ENCODE results near the gene PAFAH1B2. TPM values are rescaled to one million over a fixed set of nuclear protein-coding genes. Genes with fewer than 3 reads are reported as not detected.

PAFAH1B2 gene
- total and polyA plus RNA-seq, 2 experiments from 2014 or later = 87.5 to 148 TPM

DNA sequence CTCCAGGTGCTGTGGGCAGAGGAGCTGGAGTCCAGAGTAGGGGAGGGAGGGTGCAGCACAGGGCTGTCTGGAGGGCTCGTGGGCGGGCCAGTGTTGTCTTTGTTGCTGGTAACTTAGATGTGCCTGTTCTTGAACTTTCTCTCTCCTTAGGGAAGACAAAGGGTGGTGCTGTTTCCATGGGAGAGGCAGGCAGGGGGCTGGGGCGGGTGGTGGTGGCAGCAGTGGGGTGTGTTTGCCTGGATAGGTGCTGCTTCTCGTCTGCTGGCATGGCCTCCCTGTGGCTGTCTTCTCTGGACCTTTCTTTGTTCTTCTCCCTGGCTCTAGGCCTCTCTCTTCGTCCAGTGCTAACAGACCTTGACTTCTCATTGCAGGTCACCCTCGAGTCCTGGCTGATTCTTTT lies 42.9 kb downstream of the PAFAH1B2 start:
- Histone ChIP-seq H4K20me1 (replicated peaks; ENCODE audit: insufficient read depth) (no peaks in the 10 kb centered on the region), H3K27me3 (ENCODE audit: insufficient read depth) (no peaks in the 10 kb centered on the region), H2AFZ (no peak overlapping the region), H3K36me3 (ENCODE audit: insufficient read depth) (no peaks in the 10 kb centered on the region), H3K9me2 (ENCODE audit: insufficient read depth) (no peaks in the 10 kb centered on the region), H3K27ac (ENCODE audit: low read depth) (no peak overlapping the region), H3K4me3 (no peak overlapping the region), H3F3A (replicated peaks; ENCODE audit: low read depth) (no peaks in the 10 kb centered on the region), H3K79me2 (replicated peaks; ENCODE audit: insufficient read depth) (no peaks in the 10 kb centered on the region), H3K4me1 (ENCODE audit: insufficient read depth) (no peaks in the 10 kb centered on the region), H3K4me2 (no peak overlapping the region)
- DNase-seq (ENCODE audit: low spot score) (no peak), ATAC-seq (no peak)
- Mint-ChIP-seq H3K27me3 (ENCODE audit: insufficient read depth, low read depth, poor library complexity) (peaks cover 10% of the 10 kb centered on the region), H3K4me1 (no peaks in the 10 kb centered on the region; the same call in 2 of the 3 replicates), H3K27ac (peak overlapping the region; percentile 66; the same call in 1 of the 2 replicates), H3K36me3 (ENCODE audit: low read depth) (peaks cover 4% of the 10 kb centered on the region; the same call in 2 of the 3 replicates), H3K9me3 (no peaks in the 10 kb centered on the region), H3K4me3 (no peak overlapping the region)
- TF ChIP-seq STAT1 (IDR thresholded peaks at IDR 0.05; ENCODE audit: unreplicated experiment) (no peak), CREB1 (CRISPR knock-in tag; IDR thresholded peaks at IDR 0.05; ENCODE audit: low read depth) (no peak), EZH2phosphoT487 (IDR thresholded peaks at IDR 0.05; ENCODE audit: unreplicated experiment) (no peak), NANOG (IDR thresholded peaks at IDR 0.05; ENCODE audit: borderline replicate concordance) (no peak)
- TF ChIP-seq, protein P1, sequence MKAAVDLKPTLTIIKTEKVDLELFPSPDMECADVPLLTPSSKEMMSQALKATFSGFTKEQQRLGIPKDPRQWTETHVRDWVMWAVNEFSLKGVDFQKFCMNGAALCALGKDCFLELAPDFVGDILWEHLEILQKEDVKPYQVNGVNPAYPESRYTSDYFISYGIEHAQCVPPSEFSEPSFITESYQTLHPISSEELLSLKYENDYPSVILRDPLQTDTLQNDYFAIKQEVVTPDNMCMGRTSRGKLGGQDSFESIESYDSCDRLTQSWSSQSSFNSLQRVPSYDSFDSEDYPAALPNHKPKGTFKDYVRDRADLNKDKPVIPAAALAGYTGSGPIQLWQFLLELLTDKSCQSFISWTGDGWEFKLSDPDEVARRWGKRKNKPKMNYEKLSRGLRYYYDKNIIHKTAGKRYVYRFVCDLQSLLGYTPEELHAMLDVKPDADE (IDR thresholded peaks at IDR 0.05) = no peak
- TF ChIP-seq, protein P2, sequence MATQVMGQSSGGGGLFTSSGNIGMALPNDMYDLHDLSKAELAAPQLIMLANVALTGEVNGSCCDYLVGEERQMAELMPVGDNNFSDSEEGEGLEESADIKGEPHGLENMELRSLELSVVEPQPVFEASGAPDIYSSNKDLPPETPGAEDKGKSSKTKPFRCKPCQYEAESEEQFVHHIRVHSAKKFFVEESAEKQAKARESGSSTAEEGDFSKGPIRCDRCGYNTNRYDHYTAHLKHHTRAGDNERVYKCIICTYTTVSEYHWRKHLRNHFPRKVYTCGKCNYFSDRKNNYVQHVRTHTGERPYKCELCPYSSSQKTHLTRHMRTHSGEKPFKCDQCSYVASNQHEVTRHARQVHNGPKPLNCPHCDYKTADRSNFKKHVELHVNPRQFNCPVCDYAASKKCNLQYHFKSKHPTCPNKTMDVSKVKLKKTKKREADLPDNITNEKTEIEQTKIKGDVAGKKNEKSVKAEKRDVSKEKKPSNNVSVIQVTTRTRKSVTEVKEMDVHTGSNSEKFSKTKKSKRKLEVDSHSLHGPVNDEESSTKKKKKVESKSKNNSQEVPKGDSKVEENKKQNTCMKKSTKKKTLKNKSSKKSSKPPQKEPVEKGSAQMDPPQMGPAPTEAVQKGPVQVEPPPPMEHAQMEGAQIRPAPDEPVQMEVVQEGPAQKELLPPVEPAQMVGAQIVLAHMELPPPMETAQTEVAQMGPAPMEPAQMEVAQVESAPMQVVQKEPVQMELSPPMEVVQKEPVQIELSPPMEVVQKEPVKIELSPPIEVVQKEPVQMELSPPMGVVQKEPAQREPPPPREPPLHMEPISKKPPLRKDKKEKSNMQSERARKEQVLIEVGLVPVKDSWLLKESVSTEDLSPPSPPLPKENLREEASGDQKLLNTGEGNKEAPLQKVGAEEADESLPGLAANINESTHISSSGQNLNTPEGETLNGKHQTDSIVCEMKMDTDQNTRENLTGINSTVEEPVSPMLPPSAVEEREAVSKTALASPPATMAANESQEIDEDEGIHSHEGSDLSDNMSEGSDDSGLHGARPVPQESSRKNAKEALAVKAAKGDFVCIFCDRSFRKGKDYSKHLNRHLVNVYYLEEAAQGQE (IDR thresholded peaks at IDR 0.05; ENCODE audit: unreplicated experiment) = no peak
- TF ChIP-seq, protein P3, sequence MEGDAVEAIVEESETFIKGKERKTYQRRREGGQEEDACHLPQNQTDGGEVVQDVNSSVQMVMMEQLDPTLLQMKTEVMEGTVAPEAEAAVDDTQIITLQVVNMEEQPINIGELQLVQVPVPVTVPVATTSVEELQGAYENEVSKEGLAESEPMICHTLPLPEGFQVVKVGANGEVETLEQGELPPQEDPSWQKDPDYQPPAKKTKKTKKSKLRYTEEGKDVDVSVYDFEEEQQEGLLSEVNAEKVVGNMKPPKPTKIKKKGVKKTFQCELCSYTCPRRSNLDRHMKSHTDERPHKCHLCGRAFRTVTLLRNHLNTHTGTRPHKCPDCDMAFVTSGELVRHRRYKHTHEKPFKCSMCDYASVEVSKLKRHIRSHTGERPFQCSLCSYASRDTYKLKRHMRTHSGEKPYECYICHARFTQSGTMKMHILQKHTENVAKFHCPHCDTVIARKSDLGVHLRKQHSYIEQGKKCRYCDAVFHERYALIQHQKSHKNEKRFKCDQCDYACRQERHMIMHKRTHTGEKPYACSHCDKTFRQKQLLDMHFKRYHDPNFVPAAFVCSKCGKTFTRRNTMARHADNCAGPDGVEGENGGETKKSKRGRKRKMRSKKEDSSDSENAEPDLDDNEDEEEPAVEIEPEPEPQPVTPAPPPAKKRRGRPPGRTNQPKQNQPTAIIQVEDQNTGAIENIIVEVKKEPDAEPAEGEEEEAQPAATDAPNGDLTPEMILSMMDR (conservative IDR thresholded peaks at IDR 0.05; ENCODE audit: low read depth in 2 of 2) = no peak

DNA sequence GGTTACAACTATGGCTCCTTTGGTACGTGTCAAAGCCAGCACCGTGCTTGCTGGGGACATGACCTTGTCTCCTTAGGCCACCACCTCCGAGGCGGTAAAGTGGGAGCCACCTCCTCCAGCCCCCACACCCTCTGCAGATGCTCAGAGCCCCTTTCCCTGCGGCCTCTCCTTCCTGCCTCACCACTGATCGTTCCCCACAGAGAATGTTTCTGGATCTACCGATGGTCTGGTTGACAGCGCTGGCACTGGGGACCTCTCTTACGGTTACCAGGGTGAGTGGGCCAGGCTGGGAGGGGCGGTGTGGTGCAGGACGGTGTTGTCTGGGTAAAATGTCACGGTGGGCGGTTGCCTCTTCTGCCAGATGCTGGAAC lies 43.3 kb downstream of the PAFAH1B2 start:
- Histone ChIP-seq H3K36me3 (ENCODE audit: insufficient read depth) (no peaks in the 10 kb centered on the region), H3K4me1 (ENCODE audit: insufficient read depth) (no peaks in the 10 kb centered on the region), H3K4me3 (no peak overlapping the region), H3K27ac (ENCODE audit: low read depth) (no peak overlapping the region), H4K20me1 (replicated peaks; ENCODE audit: insufficient read depth) (no peaks in the 10 kb centered on the region), H2AFZ (no peak overlapping the region), H3K9me2 (ENCODE audit: insufficient read depth) (no peaks in the 10 kb centered on the region), H3K4me2 (no peak overlapping the region), H3K27me3 (ENCODE audit: insufficient read depth) (no peaks in the 10 kb centered on the region), H3K79me2 (replicated peaks; ENCODE audit: insufficient read depth) (no peaks in the 10 kb centered on the region), H3F3A (replicated peaks; ENCODE audit: low read depth) (no peaks in the 10 kb centered on the region)
- H3K4me3 Mint-ChIP-seq = no peak overlapping the region
- peaks cover 4% of the 10 kb centered on the region; the same call in 2 of the 3 replicates for H3K36me3 Mint-ChIP-seq (ENCODE audit: low read depth)
- H3K27me3 Mint-ChIP-seq (ENCODE audit: insufficient read depth, low read depth, poor library complexity) = peaks cover 13% of the 10 kb centered on the region
- H3K4me1 Mint-ChIP-seq = no peaks in the 10 kb centered on the region; the same call in 2 of the 3 replicates
- no peak for ATAC-seq
- 0 out of 2 replicates have a peak overlapping the region, but pooled peaks have one; percentile 66 for H3K27ac Mint-ChIP-seq
- DNase-seq (ENCODE audit: low spot score) = no peak
- TF ChIP-seq, protein P3 (conservative IDR thresholded peaks at IDR 0.05; ENCODE audit: low read depth in 2 of 2) = no peak
- H3K9me3 Mint-ChIP-seq = no peaks in the 10 kb centered on the region

All from GM23338 (cell line).